GM21390 (cell line): ENCODE measurements around the gene PPID.
"Not testable (repeated sequence)": the region's sequence is repeated elsewhere in the genome, so short reads cannot be mapped to it uniquely, and the experiment has no call there.

ENCODE experiments used
- ATAC-seq: cut with Tn5 transposase; IDR thresholded peaks from one replicate; pipeline ENCODE4 v1.9.1; 2021; ENCODE audit not compliant: unreplicated experiment

PPID gene

DNA sequence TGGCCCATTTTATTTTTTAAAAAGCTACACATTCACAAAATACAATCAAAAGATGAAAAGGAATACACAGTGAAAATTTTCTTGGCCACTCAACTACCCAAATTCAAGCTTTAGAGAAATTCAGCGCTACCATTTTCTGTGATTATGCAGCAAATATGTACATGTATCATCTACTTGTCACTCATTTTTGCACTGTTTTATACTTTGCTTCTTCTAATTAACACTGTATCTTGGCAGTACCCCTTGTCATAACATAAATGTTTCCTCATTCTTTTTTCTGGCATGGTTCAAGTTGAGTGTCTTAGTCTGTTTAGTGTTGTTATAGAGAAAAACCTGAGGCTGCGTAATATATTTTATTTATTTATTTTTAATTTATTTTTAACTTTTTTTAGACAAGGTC is 15.7 kb upstream of the PPID start:
- ATAC-seq = no peak

GRCh38 chr4:158729716-158730559 is 6.7 kb upstream of the PPID start:
- peak; percentile 92 for ATAC-seq

- no peak for ATAC-seq
Observed at GRCh38 chr4:158728236-158728635, 5.0 kb upstream of the PPID start.

- no peak for ATAC-seq
Observed at GRCh38 chr4:158726633-158727032, 3.4 kb upstream of the PPID start.

DNA sequence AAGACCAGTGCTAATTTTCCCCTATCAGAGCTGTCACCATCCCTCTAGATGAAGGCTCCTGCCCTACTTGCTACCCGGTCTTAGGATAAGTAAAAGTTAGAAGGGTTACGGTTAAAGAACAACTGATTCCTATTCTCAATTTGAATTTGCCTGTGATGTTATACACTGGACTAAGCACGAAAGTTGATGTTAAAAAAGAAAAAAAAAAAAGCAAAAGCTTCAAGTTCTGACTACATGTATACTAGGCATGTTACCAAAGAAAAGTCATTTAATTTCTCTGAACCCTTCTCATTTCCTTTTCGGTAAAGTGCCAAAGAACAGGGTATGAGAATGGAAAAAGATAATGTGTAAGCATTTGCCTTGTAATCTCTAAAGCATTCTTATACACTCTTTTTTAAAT is 1.4 kb upstream of the PPID start:
- no peak for ATAC-seq

DNA sequence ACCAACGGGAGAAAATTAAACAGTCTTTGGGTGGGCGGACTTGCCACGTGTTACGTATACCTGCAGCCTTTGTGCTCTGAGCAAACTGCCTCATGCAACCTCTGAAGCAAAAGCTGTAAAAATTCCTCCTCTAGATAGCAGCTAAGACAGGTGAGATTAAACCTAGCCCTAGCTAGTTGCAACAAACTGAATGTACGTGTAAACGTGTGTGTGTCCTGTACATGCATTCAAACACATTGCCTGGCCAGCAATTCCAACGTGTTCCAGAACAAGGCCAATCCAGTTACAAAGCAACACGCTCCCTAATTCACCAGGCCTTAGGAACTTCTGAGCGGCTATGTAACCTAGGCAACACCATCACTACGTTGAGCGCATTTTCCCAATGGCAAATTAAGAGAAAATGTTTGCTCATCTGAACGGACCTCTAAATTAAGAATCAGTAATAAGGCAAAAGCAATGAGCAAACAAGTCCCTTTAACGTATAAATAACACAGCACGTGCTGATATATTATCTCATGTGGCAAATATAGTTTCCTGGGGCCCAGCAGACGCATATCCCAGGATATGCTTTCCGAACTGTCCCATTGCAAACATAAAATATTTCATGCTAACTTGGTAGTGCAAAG is 792 bp downstream of the PPID start:
- ATAC-seq = peak; percentile 22

- ATAC-seq = no peak
Observed at GRCh38 chr4:158721680-158722079, 1.5 kb downstream of the PPID start.

- no peak for ATAC-seq
Observed at GRCh38 chr4:158715802-158716201, 7.4 kb downstream of the PPID start.

- no peak for ATAC-seq
Observed at GRCh38 chr4:158714937-158715336, 8.3 kb downstream of the PPID start.

DNA sequence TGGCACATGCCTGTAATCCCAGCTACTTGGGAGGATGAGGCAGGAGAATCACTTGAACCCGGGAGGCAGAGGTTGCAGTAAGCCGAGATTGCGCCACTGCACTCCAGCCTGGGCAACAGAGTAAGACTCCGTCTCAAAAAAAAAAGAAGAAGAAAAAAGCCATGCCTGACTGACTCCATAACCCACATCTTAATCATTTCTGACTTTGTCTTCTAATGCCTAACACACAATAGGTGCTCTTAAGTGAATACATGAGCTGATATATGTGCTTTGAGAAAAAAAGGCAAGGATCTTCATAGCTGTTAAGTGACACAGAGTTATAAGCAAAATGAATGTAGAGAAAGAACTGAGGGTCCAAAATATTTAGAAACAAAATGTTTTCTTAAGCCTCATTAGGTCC is 10.6 kb downstream of the PPID start:
- not testable (repeated sequence) for ATAC-seq

DNA sequence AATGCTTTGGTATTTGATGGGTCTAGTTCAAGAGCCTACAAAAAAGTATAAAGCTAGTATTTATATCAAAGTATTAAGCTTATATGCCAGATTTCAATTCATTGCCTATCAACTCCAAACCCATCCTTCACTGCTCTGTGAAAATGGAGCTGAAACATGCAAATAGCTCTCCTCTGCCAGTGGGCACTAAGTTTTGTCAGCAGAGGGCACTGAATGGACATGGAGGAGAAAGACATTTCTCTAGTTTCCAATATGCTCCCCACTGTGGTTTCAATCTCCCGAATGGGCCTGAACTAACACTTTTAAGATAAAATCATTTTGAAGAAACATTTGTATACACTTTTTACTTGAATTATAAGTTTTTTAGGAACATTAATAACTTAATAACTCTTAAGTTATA is 12.4 kb downstream of the PPID start:
- no peak for ATAC-seq

DNA sequence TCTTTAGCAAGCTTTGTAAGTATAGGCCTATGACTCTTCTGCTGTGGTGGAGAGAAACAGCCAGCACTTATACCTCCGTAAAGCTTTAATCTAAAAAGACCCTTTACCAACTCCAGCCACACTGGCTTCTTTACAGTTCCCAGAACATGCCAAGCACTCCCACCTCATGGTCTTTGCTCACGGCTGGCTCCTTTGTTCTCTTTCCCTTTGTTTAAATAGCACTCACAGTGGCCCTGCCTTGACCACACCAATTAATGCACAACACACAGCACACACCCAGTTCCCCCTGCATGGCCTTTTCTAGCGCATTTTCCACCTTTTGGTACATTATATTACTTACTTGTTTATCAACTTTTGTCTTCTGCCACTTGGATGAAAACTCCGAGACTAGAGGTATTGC is 18.9 kb downstream of the PPID start:
- no peak for ATAC-seq

DNA sequence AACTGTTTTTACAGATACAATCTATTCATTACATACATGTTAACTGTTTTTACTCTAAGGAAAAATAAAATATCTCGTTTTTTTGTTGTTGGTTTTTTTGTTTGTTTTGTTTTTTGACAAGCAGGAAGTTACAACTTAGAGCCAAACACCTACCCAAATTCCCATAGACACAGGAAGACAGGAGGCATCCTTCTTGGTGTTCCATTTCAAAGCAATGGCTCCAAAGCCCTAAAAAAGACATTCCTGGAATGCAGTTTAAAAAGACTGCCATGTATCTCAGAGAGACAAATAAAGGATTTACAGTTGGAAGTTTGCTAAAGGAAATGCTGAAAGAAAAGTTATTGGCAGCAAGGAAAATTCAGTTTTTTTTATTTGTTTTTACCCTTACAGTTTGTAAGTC is 34.4 kb downstream of the PPID start:
- no peak for ATAC-seq

DNA sequence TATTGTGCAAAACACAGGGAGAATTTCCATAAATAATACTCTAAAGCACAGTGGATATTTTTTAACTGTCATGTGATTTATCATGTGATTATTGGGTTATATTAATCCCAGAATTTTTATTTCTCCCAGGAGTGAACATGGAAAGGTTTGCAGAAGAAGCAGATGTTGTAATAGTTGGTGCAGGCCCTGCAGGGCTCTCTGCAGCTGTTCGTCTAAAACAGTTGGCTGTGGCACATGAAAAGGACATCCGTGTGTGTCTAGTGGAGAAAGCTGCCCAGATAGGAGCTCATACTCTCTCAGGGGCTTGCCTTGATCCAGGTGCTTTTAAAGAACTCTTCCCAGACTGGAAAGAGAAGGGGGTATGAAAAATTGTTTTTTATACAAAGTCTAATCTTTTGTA is 41.1 kb downstream of the PPID start:
- no peak for ATAC-seq

GRCh38 chr4:158681629-158682028 is 41.6 kb downstream of the PPID start:
- ATAC-seq = no peak

GRCh38 chr4:158678767-158679166 is 44.4 kb downstream of the PPID start:
- no peak for ATAC-seq

DNA sequence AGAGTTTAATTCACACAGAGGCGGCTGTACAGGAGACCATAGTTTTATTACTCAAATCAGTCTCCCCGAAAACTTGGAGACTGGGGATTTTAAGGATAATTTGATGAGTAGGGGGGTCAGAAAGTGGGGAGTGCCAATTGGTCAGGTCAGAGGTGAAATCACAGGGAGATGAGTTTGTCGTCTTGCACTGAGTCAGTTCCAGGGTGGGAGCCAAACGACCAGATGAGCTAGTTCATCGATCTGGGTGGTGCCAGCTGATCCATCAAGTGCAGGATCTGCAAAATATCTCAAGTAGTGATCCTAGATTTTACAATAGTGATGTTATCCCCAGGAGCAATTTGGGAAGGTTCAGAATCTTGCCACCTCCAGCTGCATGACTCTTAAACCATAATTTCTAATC is 47.1 kb downstream of the PPID start:
- ATAC-seq = no peak

DNA sequence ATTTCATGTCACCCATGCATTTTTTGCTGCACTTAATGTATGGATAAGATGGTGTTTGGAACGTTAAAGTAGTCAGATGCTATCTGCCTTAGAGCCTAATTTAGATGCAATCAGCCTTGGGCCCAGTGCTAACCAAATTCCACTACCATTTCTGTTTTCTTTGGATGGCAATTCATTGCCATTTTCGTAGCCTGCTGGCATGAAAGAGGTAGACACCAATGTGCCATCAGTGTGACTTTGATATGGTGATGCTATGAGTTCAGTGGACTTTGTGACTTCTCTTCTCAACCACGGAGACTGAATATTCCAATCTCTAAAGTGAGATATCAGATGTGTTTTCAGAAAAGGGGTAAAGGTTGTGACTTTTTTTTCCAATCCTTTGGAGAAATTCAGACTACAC is 49.6 kb downstream of the PPID start:
- no peak for ATAC-seq

DNA sequence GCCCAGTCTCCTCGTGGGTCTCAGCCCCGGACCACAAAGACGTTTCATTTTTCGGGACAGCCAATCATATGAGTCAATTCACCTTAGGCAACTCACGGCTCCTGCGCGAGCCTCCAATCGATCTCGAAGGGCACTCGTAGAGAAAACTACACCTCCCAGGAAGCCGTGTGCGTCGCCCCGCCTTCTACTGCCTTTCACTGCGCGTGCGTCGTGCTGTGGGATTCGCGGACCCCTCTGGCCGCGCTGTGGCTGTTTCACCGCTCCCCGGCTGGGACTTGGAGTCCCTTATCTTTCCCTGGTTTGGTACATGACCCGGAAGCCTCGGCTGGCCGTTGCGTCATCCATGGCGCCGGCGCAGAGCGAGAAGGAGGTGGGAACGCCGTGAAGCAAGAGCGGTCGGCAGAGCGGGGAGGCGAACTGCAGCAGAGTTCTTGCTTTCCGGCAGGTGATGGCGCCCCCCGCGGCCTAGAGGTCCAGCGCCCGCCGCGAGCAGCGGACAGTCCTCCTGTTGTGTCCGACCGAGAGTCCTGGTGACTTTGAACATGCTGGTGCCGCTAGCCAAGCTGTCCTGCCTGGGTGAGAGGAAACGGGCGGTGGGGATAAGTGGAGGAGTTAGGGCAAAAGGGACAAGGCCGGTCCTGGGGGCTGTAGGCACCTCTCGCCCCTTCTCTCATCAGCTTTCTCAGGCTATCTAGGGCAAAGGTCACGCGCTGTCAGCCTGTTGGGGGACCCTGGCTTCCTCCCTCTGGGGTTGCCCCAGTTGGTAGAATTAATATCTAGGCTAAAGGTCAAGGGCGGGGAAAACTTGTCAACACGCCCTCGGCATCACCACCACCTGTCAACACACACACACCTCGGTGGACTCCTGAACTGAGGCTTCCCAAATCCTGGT is 51.0 kb downstream of the PPID start, which contains the start of gene ETFDH:
TSS of gene ETFDH (plus strand) at position 382 of the 892 bp plus-strand sequence. CDS start at position 543, 161 bp downstream.
- ATAC-seq = peak; percentile 84

GRCh38 chr4:158671665-158671914 is 51.6 kb downstream of the PPID start, which contains the start of gene C4orf46:
TSS of gene C4orf46 (minus strand) at chr4:158671887. CDS start at chr4:158671801, 86 bp downstream.
- no peak for ATAC-seq

GRCh38 chr4:158670975-158671664 is 52.1 kb downstream of the PPID start:
- ATAC-seq = peak; percentile 31
